Neural cell (in vitro differentiated cells): ENCODE data around the gene OSBPL1A.

Experiments used
- CTCF ChIP-seq: fragments of 450-650 bp; IDR thresholded peaks from 2 replicates; pipeline ENCODE4 v1.5.1; 2014; ENCODE audit warnings: antibody characterized with exemption, mild to moderate bottlenecking, moderate library complexity; ENCODE audit not compliant: poor library complexity, severe bottlenecking
- EP300 ChIP-seq: fragments of 450-650 bp; conservative IDR thresholded peaks from 2 replicates; pipeline ENCODE4 v1.6.1; 2014; ENCODE audit warnings: antibody characterized with exemption, mild to moderate bottlenecking, moderate library complexity; ENCODE audit not compliant: poor library complexity, severe bottlenecking
- EZH2 ChIP-seq: fragments of 200-600, 300-800 bp; shearing (Covaris generic), sonication (generic); IDR thresholded peaks from 2 replicates; pipeline ENCODE4 v1.6.1; 2014; ENCODE audit warnings: antibody characterized with exemption, low read length, borderline replicate concordance, mild to moderate bottlenecking; ENCODE audit not compliant: insufficient read depth, poor library complexity, severe bottlenecking
- TF ChIP-seq, protein P1 (sequence below): IDR thresholded peaks from 2 replicates; pipeline ENCODE4 v1.6.1; 2012; ENCODE audit warnings: borderline replicate concordance

- TF ChIP-seq EP300 (no peak), CTCF (no peak), EZH2 (no peak)
- TF ChIP-seq, protein P1, sequence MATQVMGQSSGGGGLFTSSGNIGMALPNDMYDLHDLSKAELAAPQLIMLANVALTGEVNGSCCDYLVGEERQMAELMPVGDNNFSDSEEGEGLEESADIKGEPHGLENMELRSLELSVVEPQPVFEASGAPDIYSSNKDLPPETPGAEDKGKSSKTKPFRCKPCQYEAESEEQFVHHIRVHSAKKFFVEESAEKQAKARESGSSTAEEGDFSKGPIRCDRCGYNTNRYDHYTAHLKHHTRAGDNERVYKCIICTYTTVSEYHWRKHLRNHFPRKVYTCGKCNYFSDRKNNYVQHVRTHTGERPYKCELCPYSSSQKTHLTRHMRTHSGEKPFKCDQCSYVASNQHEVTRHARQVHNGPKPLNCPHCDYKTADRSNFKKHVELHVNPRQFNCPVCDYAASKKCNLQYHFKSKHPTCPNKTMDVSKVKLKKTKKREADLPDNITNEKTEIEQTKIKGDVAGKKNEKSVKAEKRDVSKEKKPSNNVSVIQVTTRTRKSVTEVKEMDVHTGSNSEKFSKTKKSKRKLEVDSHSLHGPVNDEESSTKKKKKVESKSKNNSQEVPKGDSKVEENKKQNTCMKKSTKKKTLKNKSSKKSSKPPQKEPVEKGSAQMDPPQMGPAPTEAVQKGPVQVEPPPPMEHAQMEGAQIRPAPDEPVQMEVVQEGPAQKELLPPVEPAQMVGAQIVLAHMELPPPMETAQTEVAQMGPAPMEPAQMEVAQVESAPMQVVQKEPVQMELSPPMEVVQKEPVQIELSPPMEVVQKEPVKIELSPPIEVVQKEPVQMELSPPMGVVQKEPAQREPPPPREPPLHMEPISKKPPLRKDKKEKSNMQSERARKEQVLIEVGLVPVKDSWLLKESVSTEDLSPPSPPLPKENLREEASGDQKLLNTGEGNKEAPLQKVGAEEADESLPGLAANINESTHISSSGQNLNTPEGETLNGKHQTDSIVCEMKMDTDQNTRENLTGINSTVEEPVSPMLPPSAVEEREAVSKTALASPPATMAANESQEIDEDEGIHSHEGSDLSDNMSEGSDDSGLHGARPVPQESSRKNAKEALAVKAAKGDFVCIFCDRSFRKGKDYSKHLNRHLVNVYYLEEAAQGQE, result no peak
Measured at GRCh38 chr18:24232800-24233199, 164.8 kb downstream of the OSBPL1A start.
